IMR-90 (cell line): Measurements from ENCODE around the gene DENND2D. TPM values are rescaled to one million over a fixed set of nuclear protein-coding genes. Genes with fewer than 3 reads are reported as not detected.

ENCODE experiments used
- ATAC-seq: fragments of 200-7000 bp; cut with Tn5 transposase; 2 replicates; pipeline ENCODE4 v1.9.1; 2020; ENCODE audit warnings: low read depth, mild to moderate bottlenecking, moderate library complexity
- BruUV-seq: library from RNA; stranded (reverse); fragments of 400-500 nt; replicated peaks from 2 replicates; lab custom pipeline; 2021; lab: Mats Ljungman, UMichigan
- CTCF ChIA-PET: fragments of 300-600 bp; formaldehyde crosslinking; extraction: SDS; loops from one replicate; lab custom pipeline; 2021; ENCODE audit warnings: antibody characterized with exemption; lab: Yijun Ruan, JAX
- POLR2A ChIA-PET: fragments of 300-600 bp; sonication (Branson Sonifier 250); formaldehyde crosslinking; loops from one replicate; lab custom pipeline; 2022; ENCODE audit warnings: antibody characterized with exemption; ENCODE audit not compliant: unreplicated experiment; lab: Charles Lee
- DNase-seq: peaks from one replicate; pipeline ENCODE4 v3.0.0; 2013
- H2AFZ ChIP-seq: replicated peaks from 2 replicates; pipeline ENCODE3; 2013; ENCODE audit warnings: low read length, mild to moderate bottlenecking; ENCODE audit not compliant: poor library complexity
- H2AK5ac ChIP-seq: 2 replicates; pipeline ENCODE4 v1.6.1; 2013; ENCODE audit warnings: low read depth, low read length, inconsistent platforms
- H2AK9ac ChIP-seq: replicated peaks from 2 replicates; pipeline ENCODE3; 2013; ENCODE audit warnings: mild to moderate bottlenecking, low read depth, low read length, moderate library complexity; ENCODE audit not compliant: poor library complexity
- H2BK120ac ChIP-seq: 2 replicates; pipeline ENCODE4 v1.6.1; 2013; ENCODE audit warnings: low read depth, low read length, inconsistent platforms
- H2BK15ac ChIP-seq: 3 replicates; pipeline ENCODE4 v1.6.1; 2013; ENCODE audit warnings: low read depth, low read length, inconsistent platforms
- H2BK20ac ChIP-seq: 2 replicates; pipeline ENCODE4 v1.6.1; 2013; ENCODE audit warnings: low read depth, mild to moderate bottlenecking, inconsistent platforms, low read length, moderate library complexity
- H2BK5ac ChIP-seq: 2 replicates; pipeline ENCODE4 v1.6.1; 2013; ENCODE audit warnings: mild to moderate bottlenecking, low read depth, low read length, inconsistent platforms; ENCODE audit not compliant: poor library complexity, severe bottlenecking
- H3K14ac ChIP-seq: replicated peaks from 2 replicates; pipeline ENCODE4 v1.6.1; 2013; ENCODE audit warnings: low read depth, low read length, inconsistent platforms
- H3K18ac ChIP-seq: 2 replicates; pipeline ENCODE4 v1.6.1; 2013; ENCODE audit warnings: low read depth, low read length, control low read depth
- H3K23ac ChIP-seq: 2 replicates; pipeline ENCODE4 v1.6.1; 2013; ENCODE audit warnings: low read depth, low read length, inconsistent platforms
- H3K27ac ChIP-seq: 2 replicates; pipeline ENCODE4 v1.5.1; 2013; ENCODE audit warnings: mild to moderate bottlenecking, control low read depth, low read length; ENCODE audit not compliant: insufficient read depth
- H3K27me3 ChIP-seq: 2 replicates; pipeline ENCODE4 v1.6.1; 2013; ENCODE audit warnings: low read length; ENCODE audit not compliant: control insufficient read depth, insufficient read depth
- H3K36me3 ChIP-seq: 2 replicates; pipeline ENCODE4 v1.6.1; 2013; ENCODE audit warnings: low read length, mixed read lengths; ENCODE audit not compliant: control insufficient read depth, insufficient read depth
- H3K4ac ChIP-seq: 2 replicates; pipeline ENCODE4 v1.6.1; 2013; ENCODE audit warnings: low read depth, low read length, inconsistent platforms
- H3K4me1 ChIP-seq: 2 replicates; pipeline ENCODE4 v1.6.1; 2013; ENCODE audit warnings: low read length, mixed read lengths; ENCODE audit not compliant: control insufficient read depth, insufficient read depth
- H3K4me2 ChIP-seq: 2 replicates; pipeline ENCODE4 v1.6.1; 2013; ENCODE audit warnings: low read depth, mild to moderate bottlenecking, control low read depth, low read length, moderate library complexity
- H3K4me3 ChIP-seq: 2 replicates; pipeline ENCODE4 v1.5.1; 2013; ENCODE audit warnings: low read depth, mild to moderate bottlenecking, control low read depth, low read length, moderate library complexity; ENCODE audit not compliant: insufficient read depth
- H3K56ac ChIP-seq: 2 replicates; pipeline ENCODE4 v1.6.1; 2013; ENCODE audit warnings: low read length, inconsistent platforms; ENCODE audit not compliant: insufficient read depth; ENCODE audit errors: extremely low read depth
- H3K79me1 ChIP-seq, 2 experiments: 2 replicates each; pipeline ENCODE4 v1.6.1; 2013; ENCODE audit warnings: low read length in 2 of 2, inconsistent platforms in 1 of 2, low read depth in 1 of 2
- H3K9ac ChIP-seq: 2 replicates; pipeline ENCODE4 v1.6.1; 2013; ENCODE audit warnings: low read depth, low read length, control low read depth
- H3K9me1 ChIP-seq: 2 replicates; pipeline ENCODE4 v1.6.1; 2013; ENCODE audit warnings: low read length, inconsistent platforms; ENCODE audit not compliant: insufficient read depth
- H3K9me3 ChIP-seq: 2 replicates; pipeline ENCODE4 v1.6.1; 2013; ENCODE audit warnings: low read length; ENCODE audit not compliant: control insufficient read depth, insufficient read depth
- H4K20me1 ChIP-seq: 2 replicates; pipeline ENCODE4 v1.6.1; 2013; ENCODE audit warnings: low read length, inconsistent platforms; ENCODE audit not compliant: insufficient read depth
- H4K5ac ChIP-seq: 2 replicates; pipeline ENCODE4 v1.6.1; 2013; ENCODE audit warnings: mild to moderate bottlenecking, low read depth, low read length, control low read depth
- H4K8ac ChIP-seq, 2 experiments: 2 replicates each; pipeline ENCODE4 v1.6.1; 2013; ENCODE audit warnings: low read depth in 2 of 2, low read length in 2 of 2, control low read depth in 1 of 2, inconsistent platforms in 1 of 2
- H4K91ac ChIP-seq: 2 replicates; pipeline ENCODE4 v1.6.1; 2013; ENCODE audit warnings: low read depth, low read length, inconsistent platforms; ENCODE audit not compliant: insufficient read depth
- ELK1 ChIP-seq: fragments of 150-350 bp; IDR thresholded peaks from 2 replicates; pipeline ENCODE4 v1.6.1; 2016; ENCODE audit warnings: low read depth, mild to moderate bottlenecking, low read length, moderate library complexity, borderline replicate concordance
- MXI1 ChIP-seq: IDR thresholded peaks from 2 replicates; pipeline ENCODE4 v1.6.1; 2012; ENCODE audit warnings: low read depth, mild to moderate bottlenecking, low read length, moderate library complexity, borderline replicate concordance
- RFX5 ChIP-seq: IDR thresholded peaks from 2 replicates; pipeline ENCODE4 v1.8.0; 2012; ENCODE audit warnings: low read depth, mild to moderate bottlenecking, low read length, moderate library complexity
- WGBS, 2 experiments: methylation state at CpG; one replicate each; pipeline versions ENCODE4 v1.1.5 to v1.1.7; 2013; ENCODE audit warnings: missing lambda C conversion rate in 2 of 2; ENCODE audit not compliant: insufficient read length in 1 of 2; ENCODE audit errors: extremely low coverage in 2 of 2; 5-methylcytosine and 5-hydroxymethylcytosine counted together
- dilution Hi-C: fragments of 300-500 bp; cut with HindIII; formaldehyde crosslinking; loops from one replicate; pipeline ENCODE4 v1.14.3; 2018; ENCODE audit warnings: low sequenced_read_pairs; ENCODE audit not compliant: unreplicated experiment
- in situ Hi-C: fragments of 300-500 bp; cut with MboI; formaldehyde crosslinking; loops from 3 replicates; pipeline ENCODE4 v1.14.3; 2019; ENCODE audit warnings: low sequenced_read_pairs, inconsistent platforms, mixed read lengths
- intact Hi-C: fragments of 100-400 bp; cut with micrococcal nuclease; formaldehyde crosslinking; loops from 2 replicates; pipeline ENCODE4 v1.10.0; 2022
- polyA plus RNA-seq, 3 experiments: library from polyadenylated mRNA; depleted of rRNA; stranded (reverse); fragments of >200 nt; gene quantifications; 2 replicates each; pipeline ENCODE4 v1.2.3, GENCODE V29; 2012; ENCODE audit warnings: low replicate concordance in 1 of 3
- total RNA-seq: library from RNA; depleted of rRNA; stranded (reverse); fragments of >200 nt; gene quantifications from 2 replicates; pipeline ENCODE4 v1.2.3, GENCODE V29; 2012

DENND2D gene
- total and polyA plus RNA-seq, 2 of the 4 experiments (the other 2 are of a cell fraction) = 0.86 to 0.90 TPM

DNA sequence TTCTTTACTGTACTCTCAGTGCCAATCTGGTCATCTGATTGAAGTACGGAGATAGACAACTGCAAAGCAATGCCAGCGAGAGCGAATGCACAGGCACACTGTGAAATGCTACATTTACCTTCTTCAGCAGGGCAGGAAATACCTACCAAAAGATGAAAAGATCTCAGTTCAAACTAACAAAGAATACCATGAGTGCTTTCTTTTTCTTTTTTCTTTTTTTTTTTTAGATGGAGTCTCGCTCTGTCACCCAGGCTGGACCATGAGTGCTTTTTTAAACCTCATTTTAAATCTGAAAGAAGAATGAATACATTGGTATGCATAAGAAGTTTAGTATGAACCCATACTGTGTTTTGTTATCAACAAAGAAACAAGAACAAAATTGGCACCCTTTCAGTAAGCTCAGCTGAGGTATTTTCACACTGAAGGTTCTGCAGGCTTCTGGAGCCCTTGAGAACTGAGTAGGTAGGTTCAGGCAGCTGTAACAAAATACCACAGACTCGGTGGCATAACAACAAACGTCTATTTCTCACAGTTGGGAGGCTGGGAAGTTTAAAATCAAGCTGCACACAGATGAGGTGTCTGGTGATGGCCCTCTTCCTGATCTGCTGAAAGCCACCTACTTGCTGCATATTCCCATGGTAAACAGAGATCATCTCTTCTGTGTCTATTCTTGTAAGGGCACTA is 25.4 kb upstream of the DENND2D start:
- H2AK5ac ChIP-seq = no peak overlapping the region
- H2BK20ac ChIP-seq = no peak overlapping the region
- H3K23ac ChIP-seq = no peak overlapping the region
- no peak overlapping the region for H3K4me3 ChIP-seq
- H3K27ac ChIP-seq = no peak overlapping the region
- peaks cover 15% of the 10 kb centered on the region for H3K4me1 ChIP-seq
- no peak overlapping the region for H2BK120ac ChIP-seq
- no peaks in the 10 kb centered on the region for H3K9me1 ChIP-seq
- DNase-seq (peak; percentile 36), ATAC-seq (no peak)
- no peaks in the 10 kb centered on the region for H3K27me3 ChIP-seq
- H3K79me1 ChIP-seq = no peaks in the 10 kb centered on the region
- no peaks in the 10 kb centered on the region for H3K36me3 ChIP-seq
- H2AFZ ChIP-seq = no peak overlapping the region
- no CpG with 5 or more reads among the region's 6 CpGs for WGBS, 2 experiments
- H3K9me3 ChIP-seq = no peaks in the 10 kb centered on the region
- dilution Hi-C loops (no loop called here), in situ Hi-C loops (loop anchor here (10.0 kb wide), 3 partner anchors 109 to 539 kb away; no protein-coding TSS in a partner anchor), intact Hi-C loops (loop anchor here (5.0 to 10.0 kb wide), 2 partner anchors 191 to 531 kb away; partner anchors contain the start of gene DDX20)
- TF ChIP-seq RFX5 (no peak), ELK1 (no peak), MXI1 (no peak)
- H2BK5ac ChIP-seq = no peak overlapping the region
- no peak overlapping the region for H2AK9ac ChIP-seq
- H3K4ac ChIP-seq = no peak overlapping the region
- no peak overlapping the region; the same call in 1 of the 2 replicates for H3K18ac ChIP-seq
- no peak overlapping the region for H2BK15ac ChIP-seq
- H3K9ac ChIP-seq = no peak overlapping the region
- H3K56ac ChIP-seq = no peak overlapping the region
- BruUV-seq = no TSS peak
- H4K20me1 ChIP-seq = no peaks in the 10 kb centered on the region
- no peak overlapping the region for H4K91ac ChIP-seq
- POLR2A ChIA-PET = no interaction called here
- no peak overlapping the region for H4K5ac ChIP-seq
- CTCF ChIA-PET = interaction anchor here (0.6 to 1.4 kb wide), 2 partner anchors 102 to 174 kb away, joined by 3 read pairs; no protein-coding TSS in a partner anchor
- H4K8ac ChIP-seq = no peak overlapping the region
- H3K14ac ChIP-seq = 0 out of 2 replicates have a peak overlapping the region, but pooled peaks have one; percentile 34
- no peak overlapping the region for H3K4me2 ChIP-seq
